GM21381 (cell line): ENCODE measurements around the gene SBF2.
"Not testable (repeated sequence)": the region's sequence is repeated elsewhere in the genome, so short reads cannot be mapped to it uniquely, and the experiment has no call there.

Source experiments
- ATAC-seq: cut with Tn5 transposase; IDR thresholded peaks from one replicate; pipeline ENCODE4 v1.9.1; 2021; ENCODE audit warnings: mild to moderate bottlenecking, moderate library complexity; ENCODE audit not compliant: unreplicated experiment

SBF2 gene

DNA sequence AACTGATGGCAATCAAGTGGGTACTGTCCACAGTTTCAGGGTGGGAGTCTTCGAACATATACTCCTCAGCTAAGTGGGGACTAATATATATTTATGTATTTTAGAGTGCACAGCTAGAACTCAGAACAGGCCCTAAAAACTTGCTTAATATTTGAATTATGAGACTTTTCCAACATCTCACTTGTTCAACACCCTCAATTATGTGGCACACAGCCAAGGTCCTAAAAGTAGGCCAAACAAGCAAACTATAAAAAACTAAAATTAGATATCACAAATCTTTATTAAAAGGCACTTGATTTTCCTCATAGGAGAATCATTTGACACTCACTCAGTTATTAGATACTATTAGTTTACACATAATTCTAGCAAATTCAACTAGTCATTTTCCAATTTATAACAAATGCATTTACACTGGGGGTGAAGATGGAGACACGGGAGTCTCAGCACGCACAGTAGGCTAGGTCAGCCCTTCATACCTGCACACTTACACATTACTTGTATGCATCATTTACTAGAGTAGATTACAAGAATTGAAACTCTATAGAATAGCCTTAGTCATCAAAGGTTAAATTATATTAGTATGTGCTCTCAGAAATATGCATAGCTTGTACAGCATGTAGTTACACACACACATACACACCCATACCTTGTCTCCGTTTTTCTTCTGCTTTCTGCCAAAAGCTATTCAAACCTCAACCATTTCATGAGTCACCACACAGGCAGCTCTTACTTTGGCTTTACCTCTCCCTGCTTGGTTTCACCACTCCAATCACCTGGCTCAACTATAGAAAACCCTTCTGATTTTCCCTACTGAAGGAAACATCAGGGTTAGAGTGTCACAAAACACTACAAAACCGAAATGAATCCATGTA, 171.5 kb downstream of the SBF2 start:
- no peak for ATAC-seq

GRCh38 chr11:10118865-10119264, 175.2 kb downstream of the SBF2 start:
- no peak for ATAC-seq

GRCh38 chr11:10117709-10118351, 176.2 kb downstream of the SBF2 start:
- no peak for ATAC-seq

- no peak for ATAC-seq
These were observed 177.4 kb downstream of the SBF2 start for GRCh38 chr11:10116588-10116987.

DNA sequence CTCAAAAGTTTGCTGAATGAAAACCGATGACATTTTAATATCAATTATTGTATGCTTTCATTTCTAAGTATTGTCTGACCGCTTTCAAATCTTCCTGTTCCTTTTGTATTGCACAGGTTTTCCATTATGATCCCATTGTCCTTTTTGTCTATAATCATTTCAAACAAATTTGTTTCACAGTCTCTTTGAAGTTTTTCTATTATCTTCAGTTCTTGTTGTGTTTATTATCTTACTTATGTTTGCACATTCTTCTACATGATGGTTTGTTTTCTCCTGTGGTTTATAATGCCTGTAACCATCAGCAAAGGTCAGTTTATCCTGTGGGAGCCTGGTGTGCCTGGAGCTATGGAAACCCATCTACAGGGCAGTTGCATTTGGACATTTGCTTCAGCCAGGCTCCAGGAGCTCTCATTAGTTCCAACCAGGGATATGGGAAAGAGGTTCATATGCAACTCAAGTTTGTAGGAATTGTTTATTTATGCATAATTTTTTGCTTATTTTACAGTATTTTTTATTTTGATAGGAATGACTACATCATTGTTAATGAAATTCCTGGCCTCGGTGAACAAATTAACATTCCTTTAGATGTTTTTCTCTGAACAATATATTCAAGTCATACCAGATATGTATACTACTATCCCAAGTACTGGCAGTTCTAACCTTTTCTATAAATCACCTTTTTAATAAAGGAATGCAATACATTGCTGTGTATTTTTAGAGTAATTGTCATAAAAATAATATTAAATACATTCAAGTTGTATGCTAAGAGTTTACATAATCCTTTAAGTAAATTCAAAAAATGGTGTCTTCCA, 179.2 kb downstream of the SBF2 start:
- ATAC-seq, result no peak

GRCh38 chr11:10113852-10114251, 180.2 kb downstream of the SBF2 start:
- ATAC-seq, result no peak

DNA sequence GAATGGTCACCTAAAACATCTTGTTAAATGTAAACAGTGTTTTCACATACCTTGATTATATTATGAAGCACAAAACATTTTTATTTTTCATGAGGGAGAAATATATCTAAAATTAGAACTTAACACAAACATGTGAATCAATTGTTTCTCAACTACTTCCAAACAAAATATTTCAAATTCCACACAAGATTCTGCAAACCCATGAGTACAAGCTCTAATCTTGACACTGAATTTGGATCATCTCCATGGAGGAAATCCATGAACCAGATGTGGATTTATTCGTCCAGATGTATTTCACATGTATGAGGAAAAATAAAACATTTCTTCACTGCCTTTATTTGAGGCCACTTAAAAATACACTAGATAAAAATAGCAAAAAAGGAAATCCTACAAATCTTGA, 184.2 kb downstream of the SBF2 start:
- no peak for ATAC-seq

- ATAC-seq, result no peak
These were observed 184.9 kb downstream of the SBF2 start for GRCh38 chr11:10108915-10109680.

- no peak for ATAC-seq
These were observed 186.5 kb downstream of the SBF2 start for GRCh38 chr11:10107497-10107896.

DNA sequence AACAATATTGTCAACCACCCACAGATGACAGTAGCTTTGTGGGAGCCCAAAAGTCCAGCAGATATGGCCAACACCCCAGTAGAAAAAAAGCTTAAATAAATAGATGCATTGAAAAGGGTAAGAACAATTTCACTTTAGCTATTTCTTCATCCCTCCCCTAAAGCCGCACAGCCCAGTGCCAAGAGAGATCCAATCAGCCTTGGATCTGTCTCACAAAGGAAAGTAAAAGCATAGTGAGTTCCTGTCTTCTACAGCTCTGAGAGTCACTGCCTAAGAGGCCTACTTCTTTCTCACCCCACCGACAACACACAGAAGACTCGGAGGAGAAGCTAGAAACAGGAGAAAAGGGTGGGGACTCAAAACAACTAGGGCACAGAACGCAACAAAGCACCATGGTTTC, 196.4 kb downstream of the SBF2 start:
- ATAC-seq, result no peak

GRCh38 chr11:10096987-10097386, 197.0 kb downstream of the SBF2 start:
- ATAC-seq, result no peak

GRCh38 chr11:10095412-10096208, 198.4 kb downstream of the SBF2 start:
- no peak for ATAC-seq

DNA sequence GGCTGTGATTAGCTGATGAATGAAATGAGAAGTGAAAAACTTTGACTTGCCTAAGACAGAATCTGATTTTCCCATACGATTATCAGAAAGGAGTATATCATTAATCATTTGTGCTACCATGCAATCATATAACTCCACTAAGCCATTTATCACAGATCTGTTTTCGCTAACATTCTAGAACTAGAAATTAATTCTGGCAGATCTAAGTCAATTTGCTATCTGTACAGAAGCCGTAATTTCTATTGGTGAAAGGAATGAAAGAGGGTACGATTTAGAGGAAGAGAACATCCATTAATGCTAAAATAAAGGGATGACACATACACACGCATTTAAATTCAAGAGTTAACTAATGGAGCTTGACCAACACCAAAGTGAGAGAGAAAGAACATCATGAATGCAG, 201.6 kb downstream of the SBF2 start:
- no peak for ATAC-seq

- no peak for ATAC-seq
These were observed 202.5 kb downstream of the SBF2 start for GRCh38 chr11:10091314-10092045.

GRCh38 chr11:10087923-10088225, 206.1 kb downstream of the SBF2 start:
- ATAC-seq, result not testable (repeated sequence)

DNA sequence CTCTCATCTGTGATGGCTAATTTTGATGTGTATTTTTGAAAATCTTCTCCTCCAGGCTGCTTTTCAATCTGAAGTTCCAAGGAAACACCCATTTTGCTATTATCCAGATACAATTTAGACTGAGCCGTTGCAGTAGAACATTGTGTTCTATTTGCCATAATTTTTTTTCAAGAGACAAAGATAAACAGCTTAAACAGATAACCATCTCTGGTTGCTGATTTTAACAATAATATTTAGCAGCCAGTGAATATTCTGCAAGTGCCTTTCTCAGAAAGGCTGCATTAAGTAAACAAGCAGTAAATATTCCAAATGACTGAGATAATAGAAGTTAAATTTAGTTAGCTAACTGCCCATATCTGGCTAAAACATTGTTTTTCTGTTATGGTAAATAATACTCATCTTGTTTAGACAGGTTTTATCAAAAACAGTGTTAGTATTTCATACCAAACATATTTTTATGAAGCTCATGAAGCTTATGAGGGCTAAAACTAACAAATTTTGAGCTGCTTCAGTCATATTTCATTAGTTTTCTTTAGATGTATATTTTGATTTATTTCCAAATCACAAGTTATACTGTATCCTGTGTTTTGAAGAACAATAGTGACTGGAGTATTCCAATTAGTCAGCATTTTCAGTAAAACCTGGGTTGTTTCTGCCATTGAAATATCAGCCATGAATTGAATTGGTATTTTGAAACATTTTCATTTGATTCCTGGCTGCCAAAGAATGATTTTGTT, 206.7 kb downstream of the SBF2 start:
- ATAC-seq, result no peak

- ATAC-seq, result no peak
These were observed 213.9 kb downstream of the SBF2 start for GRCh38 chr11:10080138-10080537.

GRCh38 chr11:10076458-10077141, 217.4 kb downstream of the SBF2 start:
- peak; percentile 71 for ATAC-seq
